ENCODE results near the gene PDE3B. TPM values are rescaled to one million over a fixed set of nuclear protein-coding genes. Genes with fewer than 3 reads are reported as not detected.

The PDE3B gene
- total and polyA plus RNA-seq, 7 donors = 0.11 to 0.59 (median 0.30) TPM

GRCh38 chr11:14886513-14886912 is 242.9 kb downstream of the PDE3B start:
- no peak overlapping the region for H3K27ac ChIP-seq
- 76 to 80% (median 77%) methylated on average over 1 of the region's 1 CpG for WGBS, 3 donors
- H3K4me1 ChIP-seq = peaks cover 3% of the 10 kb centered on the region

GRCh38 chr11:14891143-14892035 is 247.8 kb downstream of the PDE3B start:
- peak overlapping the region; percentile 72 for H3K4me3 ChIP-seq
- ATAC-seq (peak; percentile 89 to 94 (median 92)), DNase-seq (peak; percentile 87 to 92)
- peaks cover 3% of the 10 kb centered on the region for H3K4me1 ChIP-seq
- H3K36me3 ChIP-seq (ENCODE audit: insufficient read depth in 1 of 2, low read depth in 1 of 2) = no peaks in the 10 kb centered on the region
- intact Hi-C loops (cut with DNase I) = loop anchor here (5.0 kb wide), 1 partner anchor 369 kb away; the partner anchor contains the start of gene PSMA1 (in 2 of the 2)
- H3K27me3 ChIP-seq (ENCODE audit: insufficient read depth in 3 of 3, low read length in 2 of 3) = no peaks in the 10 kb centered on the region
- H3K9me3 ChIP-seq = no peaks in the 10 kb centered on the region
- H3K27ac ChIP-seq = peak overlapping the region; percentile 87
- WGBS, 3 donors = 0 to 1% (median 1%) methylated on average over 58 to 67 of the region's 67 CpGs
- TF ChIP-seq CTCF (IDR thresholded peaks at IDR 0.05) = no peak

More at GRCh38 chr11:14886513-14886912, 242.9 kb downstream of the PDE3B start:
- intact Hi-C loops (cut with DNase I) = no loop called here
- no peak overlapping the region for H3K4me3 ChIP-seq
- DNase-seq = no peak
- no peaks in the 10 kb centered on the region for H3K27me3 ChIP-seq (ENCODE audit: insufficient read depth in 3 of 3, low read length in 2 of 3)
- TF ChIP-seq CTCF (IDR thresholded peaks at IDR 0.05) = no peak
- peaks cover 0 to 5% of the 10 kb centered on the region in 2 donors for H3K36me3 ChIP-seq (ENCODE audit: insufficient read depth in 1 of 2, low read depth in 1 of 2)
- no peaks in the 10 kb centered on the region for H3K9me3 ChIP-seq
- no peak for ATAC-seq

- H3K9me3 ChIP-seq = no peaks in the 10 kb centered on the region
- H3K27me3 ChIP-seq (ENCODE audit: insufficient read depth in 3 of 3, low read length in 2 of 3) = no peaks in the 10 kb centered on the region
- H3K27ac ChIP-seq = peak within 1 kb of the TSS; percentile 87
- no peaks in the 10 kb centered on the region for H3K36me3 ChIP-seq (ENCODE audit: insufficient read depth in 1 of 2, low read depth in 1 of 2)
- intact Hi-C loops (cut with DNase I) = loop anchor here (5.0 kb wide), 1 partner anchor 370 kb away; the partner anchor contains the start of gene PSMA1 (in 2 of the 2)
- H3K4me1 ChIP-seq = peaks cover 3% of the 10 kb centered on the region
- ATAC-seq (peak; percentile 97 to 99 (median 98)), DNase-seq (peak; percentile 94 to 96)
- TF ChIP-seq CTCF (IDR thresholded peaks at IDR 0.05) = no peak
- 0 to 1% (median 0%) methylated on average over 35 to 36 of the region's 36 CpGs for WGBS, 3 donors
- peak within 1 kb of the TSS; percentile 72 for H3K4me3 ChIP-seq
Observed at GRCh38 chr11:14892036-14892556, 248.5 kb downstream of the PDE3B start, which contains the start of gene CYP2R1. CYP2R1 (minus strand) TSS chr11:14892231; CDS start chr11:14892205, 26 bp downstream.

GRCh38 chr11:14892577-14892976 is 249.0 kb downstream of the PDE3B start:
- no peak for DNase-seq
- WGBS, 3 donors = 78 to 88% (median 83%) methylated on average over 2 of the region's 2 CpGs
- Histone ChIP-seq H3K4me3 (peak overlapping the region; percentile 72), H3K27ac (peak overlapping the region; percentile 87), H3K9me3 (no peaks in the 10 kb centered on the region), H3K27me3 (ENCODE audit: insufficient read depth in 3 of 3, low read length in 2 of 3) (no peaks in the 10 kb centered on the region), H3K4me1 (peaks cover 3% of the 10 kb centered on the region), H3K36me3 (ENCODE audit: insufficient read depth in 1 of 2, low read depth in 1 of 2) (no peaks in the 10 kb centered on the region)
- TF ChIP-seq CTCF (IDR thresholded peaks at IDR 0.05) = no peak
- no peak for ATAC-seq
- intact Hi-C loops (cut with DNase I) = loop anchor here (5.0 kb wide), 1 partner anchor 370 kb away; the partner anchor contains the start of gene PSMA1 (in 2 of the 2)

Measured in psoas muscle (tissue), 8 donors.